HL-60 (cell line): Measurements from ENCODE around the gene AIG1.

Source experiments
- GABPA ChIP-seq: IDR thresholded peaks from 2 replicates; pipeline ENCODE4 v1.6.1; 2012; ENCODE audit warnings: low read depth
- POLR2AphosphoS5 ChIP-seq: IDR thresholded peaks from 2 replicates; pipeline ENCODE4 v1.6.1; 2012; ENCODE audit warnings: low read depth
- REST ChIP-seq: IDR thresholded peaks from 2 replicates; pipeline ENCODE4 v1.6.1; 2012; ENCODE audit warnings: low read depth; ENCODE audit not compliant: insufficient replicate concordance
- SPI1 ChIP-seq: IDR thresholded peaks from 2 replicates; pipeline ENCODE4 v1.6.1; 2012; ENCODE audit warnings: low read depth, mild to moderate bottlenecking, borderline replicate concordance
- TF ChIP-seq, protein P1 (sequence below): IDR thresholded peaks from one replicate; pipeline ENCODE4 v1.5.1; 2011; ENCODE audit warnings: low read length, control low read depth, inconsistent platforms; ENCODE audit not compliant: insufficient read depth

DNA sequence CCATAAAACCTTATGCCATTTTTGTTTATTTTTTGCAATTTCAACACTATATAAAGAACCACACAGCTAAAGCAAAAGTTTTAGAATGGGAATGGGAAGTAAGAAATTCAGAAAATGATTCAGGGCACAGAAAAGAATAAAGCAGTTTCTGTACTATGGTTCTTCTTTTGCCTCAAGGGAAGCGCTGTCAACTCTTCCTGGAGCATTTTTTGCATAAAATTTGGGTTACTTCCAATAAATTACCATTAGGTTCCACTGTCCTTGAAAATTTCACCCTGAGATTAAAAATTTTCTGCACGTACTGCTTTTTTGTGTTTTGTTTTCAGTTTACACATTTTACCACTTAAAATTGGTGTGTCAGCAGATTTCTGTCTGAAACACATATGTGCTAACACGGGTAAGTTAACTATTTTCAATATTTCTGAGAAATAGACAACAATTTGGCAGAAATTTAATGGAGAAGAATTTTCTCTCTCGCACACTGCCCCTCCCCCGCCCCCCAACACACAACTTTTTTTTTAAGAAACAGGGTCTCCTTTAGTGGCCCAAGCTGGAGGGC lies 310.2 kb downstream of the AIG1 start:
- TF ChIP-seq, protein P1, sequence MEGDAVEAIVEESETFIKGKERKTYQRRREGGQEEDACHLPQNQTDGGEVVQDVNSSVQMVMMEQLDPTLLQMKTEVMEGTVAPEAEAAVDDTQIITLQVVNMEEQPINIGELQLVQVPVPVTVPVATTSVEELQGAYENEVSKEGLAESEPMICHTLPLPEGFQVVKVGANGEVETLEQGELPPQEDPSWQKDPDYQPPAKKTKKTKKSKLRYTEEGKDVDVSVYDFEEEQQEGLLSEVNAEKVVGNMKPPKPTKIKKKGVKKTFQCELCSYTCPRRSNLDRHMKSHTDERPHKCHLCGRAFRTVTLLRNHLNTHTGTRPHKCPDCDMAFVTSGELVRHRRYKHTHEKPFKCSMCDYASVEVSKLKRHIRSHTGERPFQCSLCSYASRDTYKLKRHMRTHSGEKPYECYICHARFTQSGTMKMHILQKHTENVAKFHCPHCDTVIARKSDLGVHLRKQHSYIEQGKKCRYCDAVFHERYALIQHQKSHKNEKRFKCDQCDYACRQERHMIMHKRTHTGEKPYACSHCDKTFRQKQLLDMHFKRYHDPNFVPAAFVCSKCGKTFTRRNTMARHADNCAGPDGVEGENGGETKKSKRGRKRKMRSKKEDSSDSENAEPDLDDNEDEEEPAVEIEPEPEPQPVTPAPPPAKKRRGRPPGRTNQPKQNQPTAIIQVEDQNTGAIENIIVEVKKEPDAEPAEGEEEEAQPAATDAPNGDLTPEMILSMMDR = no peak
- TF ChIP-seq POLR2AphosphoS5 (no peak), REST (no peak), SPI1 (no peak), GABPA (no peak)
